SKM-1 treated with dmso at 0.1 percent for 144 hours (cell line): ENCODE results near the gene AGPAT2.
"Not testable (repeated sequence)": the region's sequence is repeated elsewhere in the genome, so short reads cannot be mapped to it uniquely, and the experiment has no call there.

Experiments used
- DNase-seq: peaks from one replicate; lab custom pipeline; 2025; ENCODE audit not compliant: unreplicated experiment; lab: John Stamatoyannopoulos, UW

Gene AGPAT2

DNA sequence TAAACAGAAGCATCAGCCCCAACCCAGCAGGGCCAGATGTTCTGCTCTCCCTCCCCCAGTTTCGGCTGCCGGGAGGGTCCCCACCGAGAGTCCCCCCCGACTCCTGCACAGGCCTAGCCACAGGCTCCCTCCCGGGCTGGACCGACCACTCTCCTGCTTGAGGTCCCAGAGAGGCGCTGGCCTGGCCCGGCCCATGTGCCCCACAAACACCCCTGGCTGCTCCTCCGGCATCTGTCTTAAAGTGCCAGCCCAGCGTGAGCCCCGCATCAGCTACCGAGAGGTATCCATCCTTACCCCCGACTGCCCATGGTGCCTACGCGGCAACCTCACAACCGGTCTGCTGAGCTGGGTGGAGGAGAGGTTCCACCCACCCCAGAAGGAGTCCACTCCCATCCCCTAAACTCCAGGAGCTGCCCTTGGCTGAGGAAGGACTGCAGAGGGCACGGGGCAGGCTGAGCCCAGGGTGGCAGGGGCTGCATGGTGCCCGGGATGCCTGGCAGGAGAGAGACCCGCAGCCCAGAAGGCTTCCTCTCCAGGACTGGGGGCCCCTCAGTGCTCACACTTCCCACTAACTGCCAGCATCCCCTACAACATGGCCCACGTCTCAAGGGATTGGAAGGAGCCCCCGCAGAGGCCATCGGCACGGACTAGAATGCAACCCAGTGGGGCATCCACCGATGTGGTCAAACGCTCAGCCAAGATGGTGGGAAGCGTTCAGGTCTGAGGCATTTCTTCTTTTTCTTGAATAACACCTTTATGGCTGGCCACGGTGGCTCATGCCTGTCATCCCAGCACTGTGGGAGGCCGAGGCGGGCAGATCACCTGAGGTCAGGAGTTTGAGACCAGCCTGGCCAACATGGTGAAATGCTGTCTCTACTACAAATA, 40.2 kb downstream of the AGPAT2 start:
- no peak for DNase-seq

DNA sequence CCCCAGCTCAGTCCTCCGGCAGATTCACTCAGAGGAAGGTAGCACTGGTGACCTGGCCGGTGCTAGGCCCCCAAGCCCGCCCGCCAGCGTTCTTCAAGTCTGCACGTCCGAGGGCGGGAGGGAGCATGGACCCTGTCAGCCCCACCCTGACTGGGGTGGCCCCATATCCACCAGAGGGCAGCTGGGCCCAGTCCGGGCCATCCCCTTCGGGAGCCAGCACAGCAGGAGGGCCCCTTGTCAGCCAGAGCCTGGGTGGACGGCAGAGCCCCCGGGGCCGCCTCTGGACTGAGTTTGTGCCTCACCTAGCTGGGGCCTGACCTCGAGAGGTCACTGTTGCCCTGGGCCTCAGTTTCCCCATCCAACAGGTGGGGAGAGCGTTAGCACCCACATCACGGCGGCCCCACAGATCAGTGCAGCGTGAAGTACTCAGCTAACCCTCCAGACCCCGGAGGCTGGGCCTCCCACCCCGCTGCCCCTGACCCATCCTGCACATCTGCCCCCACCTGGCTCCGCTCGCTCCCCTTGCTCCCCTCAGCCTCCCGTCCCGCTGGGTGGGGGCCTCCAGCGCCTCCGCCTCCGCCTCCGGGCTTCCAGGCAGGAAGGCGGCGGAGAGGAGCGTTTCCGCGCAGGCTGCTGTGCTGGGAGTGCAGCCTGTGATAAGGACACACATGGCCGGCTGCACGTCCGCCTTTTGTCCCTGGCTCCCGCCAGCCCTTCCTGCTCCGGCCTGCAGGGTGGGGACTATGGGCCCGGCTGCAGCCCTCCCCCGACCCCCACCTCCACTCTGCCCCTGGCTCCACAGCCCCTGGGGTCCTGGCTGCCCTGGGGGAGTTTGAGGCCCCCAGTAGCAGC, 41.1 kb downstream of the AGPAT2 start:
- no peak for DNase-seq

GRCh38 chr9:136645352-136645902, 41.8 kb downstream of the AGPAT2 start:
- DNase-seq: no peak

DNA sequence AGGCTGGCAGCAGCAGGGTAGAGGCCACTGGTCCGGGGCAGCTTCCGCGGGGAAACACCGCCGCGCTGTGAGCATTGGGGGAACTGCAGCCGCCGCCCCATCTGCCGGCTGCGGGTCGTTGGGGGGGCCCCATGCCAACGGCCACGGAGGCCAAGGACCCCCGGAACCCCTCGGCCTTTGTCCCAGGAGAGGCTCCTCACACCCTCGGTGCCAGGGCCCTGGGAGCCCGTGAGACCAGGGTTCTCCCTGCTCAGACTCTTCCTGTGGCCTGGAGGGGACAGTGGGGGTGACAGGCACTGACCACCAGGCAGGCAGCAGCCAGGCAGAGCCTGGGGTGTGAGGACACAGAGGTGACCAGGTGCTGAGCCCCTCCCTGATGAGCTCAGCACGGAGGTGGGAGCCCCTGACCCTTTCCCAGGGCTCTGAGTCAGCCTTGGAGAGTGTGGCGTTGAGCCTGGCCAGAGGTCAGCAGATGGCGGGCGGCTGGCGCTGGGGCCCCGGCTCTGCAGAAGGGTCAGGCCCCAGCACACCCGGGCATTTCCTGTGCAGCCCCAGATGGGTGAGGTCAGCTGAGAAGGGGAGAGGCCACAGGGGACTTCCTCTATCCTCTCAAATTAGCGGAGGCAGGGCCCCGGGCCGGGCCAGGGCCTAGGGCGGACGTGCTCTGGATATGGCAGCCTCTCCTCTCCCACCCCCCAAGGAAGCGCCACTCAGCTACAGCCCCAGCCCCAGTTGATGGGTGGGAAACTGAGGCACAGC, 42.5 kb downstream of the AGPAT2 start:
- peak; percentile 62 for DNase-seq

- DNase-seq: no peak
Measured at GRCh38 chr9:136644343-136644592, 43.0 kb downstream of the AGPAT2 start.

GRCh38 chr9:136643596-136644342, 43.5 kb downstream of the AGPAT2 start:
- DNase-seq: no peak

GRCh38 chr9:136642439-136642921, 44.8 kb downstream of the AGPAT2 start:
- no peak for DNase-seq

DNA sequence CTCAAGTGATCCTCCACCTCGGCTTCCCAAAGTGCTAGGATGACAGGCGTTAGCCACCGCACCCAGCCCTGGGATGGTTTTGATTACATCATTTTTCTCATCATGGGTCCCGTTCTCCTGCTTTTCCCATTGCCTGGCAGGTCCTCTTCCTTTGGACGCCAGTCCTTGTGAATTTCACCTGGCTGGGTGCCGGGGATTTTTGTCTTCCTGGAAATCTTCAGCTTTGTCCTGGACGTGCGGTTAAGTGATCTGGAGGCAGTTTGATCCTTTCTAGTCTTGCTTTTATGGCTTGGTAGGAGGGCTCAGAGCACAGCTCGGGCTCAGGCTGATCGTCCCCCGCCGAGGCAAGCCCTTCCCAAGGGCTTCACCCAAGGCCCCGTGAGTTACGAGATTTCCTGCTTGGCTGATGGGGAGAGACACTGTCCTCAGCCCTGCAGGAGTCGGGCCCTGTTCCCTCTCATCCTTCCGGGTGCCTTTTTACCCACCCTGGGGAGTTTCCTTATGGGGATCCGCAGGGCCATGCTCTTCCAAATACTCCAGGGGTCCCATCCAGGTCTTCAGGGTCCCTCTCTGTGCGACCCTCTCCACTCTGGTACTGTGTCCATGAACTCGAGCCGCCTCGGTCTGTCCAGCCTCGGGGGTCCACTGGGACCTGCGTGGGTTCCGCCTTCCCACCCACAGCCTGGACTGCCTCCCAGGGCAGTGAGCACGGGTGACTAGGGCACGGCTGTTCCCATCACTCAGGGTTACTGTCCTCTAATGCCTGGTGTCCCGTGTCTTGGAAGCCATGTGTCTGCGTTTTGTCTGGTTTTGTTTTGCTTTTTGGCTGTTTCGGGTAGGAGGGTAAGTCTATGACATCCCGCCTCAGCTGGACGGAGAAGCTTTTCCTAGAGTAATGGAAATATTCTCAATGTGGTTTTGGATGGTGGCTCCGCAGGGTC, 46.8 kb downstream of the AGPAT2 start:
- no peak for DNase-seq

DNA sequence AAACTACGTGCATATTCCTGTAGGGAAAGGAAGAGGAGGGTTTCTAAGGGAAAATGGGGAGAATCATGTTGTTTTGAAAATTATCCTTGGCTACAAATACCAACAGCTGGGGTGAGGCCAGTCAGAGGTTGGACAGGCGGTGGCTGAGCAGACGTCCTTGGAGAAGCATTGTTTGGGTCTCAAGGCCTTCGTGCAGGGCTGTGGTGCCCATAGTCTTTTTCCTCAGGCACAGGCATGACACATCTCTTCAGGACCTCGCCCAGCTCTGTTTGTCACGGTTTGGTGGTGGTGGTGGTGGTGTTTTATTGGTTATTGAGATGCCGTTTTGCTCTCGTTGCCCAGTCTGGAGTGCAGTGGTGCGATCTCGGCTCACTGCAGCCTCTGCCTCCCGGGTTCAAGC, 52.4 kb downstream of the AGPAT2 start:
- DNase-seq: no peak

- not testable (repeated sequence) for DNase-seq
Measured at GRCh38 chr9:136632491-136633106, 54.7 kb downstream of the AGPAT2 start.

- not testable (repeated sequence) for DNase-seq
Measured at GRCh38 chr9:136632072-136632471, 55.2 kb downstream of the AGPAT2 start.

DNA sequence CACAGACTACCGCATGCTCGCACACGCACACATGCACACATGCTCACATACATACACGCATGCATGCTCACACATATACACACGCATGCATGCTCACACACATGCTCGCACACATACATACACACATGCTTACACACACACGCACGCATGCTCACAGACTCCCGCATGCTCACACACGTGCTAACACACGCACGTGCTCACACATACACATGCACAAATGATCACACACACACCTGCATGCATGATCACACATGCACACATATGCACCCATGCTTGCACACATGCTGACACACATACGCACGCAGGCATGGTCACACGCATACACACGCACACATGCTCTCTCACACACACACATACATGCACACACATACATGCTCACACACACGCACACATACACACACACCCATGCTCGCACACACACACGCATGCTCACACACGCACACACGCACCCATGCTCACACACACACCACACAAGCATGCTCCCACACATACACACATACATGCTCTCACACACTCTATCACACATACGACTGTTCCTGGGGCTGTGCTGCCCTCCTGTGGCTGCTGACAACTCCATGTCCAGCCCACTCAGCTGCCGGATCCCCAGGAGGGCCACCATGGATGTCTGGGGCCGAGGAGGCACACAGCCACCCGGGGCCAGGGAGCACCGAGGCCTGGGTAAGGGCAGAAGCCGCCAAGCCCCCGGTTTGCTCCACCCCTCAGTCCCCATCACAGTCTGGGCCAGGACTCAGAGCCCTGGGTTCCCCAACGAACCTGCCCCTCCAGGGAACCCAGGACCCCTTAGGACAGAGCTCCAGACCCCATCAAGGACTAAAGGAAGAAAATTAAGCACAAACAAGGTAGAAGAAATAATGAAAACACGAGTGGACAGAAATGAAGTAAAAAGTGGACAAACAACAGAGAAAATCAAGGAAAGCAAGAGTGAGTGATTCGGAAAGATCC, 55.9 kb downstream of the AGPAT2 start:
- DNase-seq: peak; percentile 61

DNA sequence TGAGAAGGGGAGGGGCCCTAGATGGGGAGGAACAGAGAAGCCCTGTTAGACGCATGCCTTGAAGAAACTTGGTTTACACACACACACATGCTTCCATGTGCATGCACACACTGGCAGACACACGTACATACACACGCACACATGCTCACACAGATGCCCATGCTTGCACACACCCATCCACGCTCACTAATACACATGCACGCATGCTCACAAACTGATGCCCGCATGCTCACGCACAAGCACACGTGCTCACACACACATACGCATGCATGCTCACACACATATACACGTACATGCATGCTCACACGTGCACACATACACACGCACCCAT, 56.6 kb downstream of the AGPAT2 start:
- no peak for DNase-seq

DNA sequence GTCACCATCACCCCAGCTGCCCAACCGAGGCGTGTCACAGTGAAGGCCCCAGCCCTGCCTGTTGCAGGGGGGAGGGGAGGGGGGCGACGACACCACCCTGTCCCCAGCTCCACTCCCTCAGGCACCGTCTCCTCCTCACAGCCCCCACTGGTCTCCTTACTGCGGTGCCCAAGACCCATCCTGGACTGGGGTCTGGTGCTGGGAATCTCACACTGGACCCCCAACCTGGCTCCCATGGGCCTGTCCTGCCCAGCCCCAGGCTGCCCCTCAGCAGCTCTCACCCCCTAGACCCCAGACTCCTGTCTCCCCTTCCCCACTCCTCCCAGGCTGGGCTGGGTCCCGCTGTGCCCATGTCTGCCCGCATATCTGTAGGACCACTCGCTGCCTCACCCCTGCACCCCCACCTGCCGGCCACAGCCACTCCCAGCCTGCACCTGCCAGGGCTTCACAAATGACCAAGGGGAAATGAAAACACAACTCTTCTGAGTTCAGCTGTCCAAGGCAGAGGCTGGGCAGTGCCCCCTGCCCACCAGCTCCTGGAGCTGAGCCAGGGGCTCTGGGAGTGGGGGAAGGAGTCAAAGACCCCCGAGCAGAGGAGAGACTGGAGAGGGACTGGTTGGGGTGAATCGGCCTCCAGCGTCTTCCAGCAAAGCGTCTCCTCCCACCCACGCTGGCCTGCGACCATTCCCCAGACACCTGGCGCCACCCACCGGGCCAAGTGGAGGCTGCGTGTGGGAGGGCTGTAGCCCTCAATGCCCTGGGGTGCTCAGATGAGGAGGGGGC, 57.2 kb downstream of the AGPAT2 start:
- peak; percentile 63 for DNase-seq

GRCh38 chr9:136629001-136629878, 58.0 kb downstream of the AGPAT2 start:
- DNase-seq: no peak

DNA sequence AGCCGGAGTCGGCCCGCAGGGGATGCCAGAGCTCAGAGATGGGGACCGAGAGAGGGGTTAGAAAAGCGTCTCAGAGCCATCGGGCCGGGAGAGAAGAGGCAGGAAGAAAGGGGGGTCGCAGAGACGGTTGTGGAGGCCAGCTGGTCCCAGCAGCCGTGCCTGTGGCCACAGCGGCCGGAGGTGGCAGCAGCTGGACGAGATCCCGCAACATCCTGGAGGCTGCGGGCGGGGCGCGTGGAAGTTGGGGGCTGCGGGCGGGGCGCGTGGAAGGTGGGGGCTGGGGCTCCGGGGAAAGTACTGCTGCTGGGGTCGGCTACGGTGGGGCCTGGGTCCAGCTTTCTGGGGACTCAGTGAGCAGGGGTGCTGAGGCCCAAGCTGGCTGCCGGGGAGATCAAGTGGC, 59.0 kb downstream of the AGPAT2 start:
- DNase-seq: no peak
